GDM1 (cell line): Measurements from ENCODE around the gene PROC.

ENCODE experiments used
- DNase-seq: peaks from one replicate; lab custom pipeline; 2025; lab: John Stamatoyannopoulos, UW

Gene PROC

DNA sequence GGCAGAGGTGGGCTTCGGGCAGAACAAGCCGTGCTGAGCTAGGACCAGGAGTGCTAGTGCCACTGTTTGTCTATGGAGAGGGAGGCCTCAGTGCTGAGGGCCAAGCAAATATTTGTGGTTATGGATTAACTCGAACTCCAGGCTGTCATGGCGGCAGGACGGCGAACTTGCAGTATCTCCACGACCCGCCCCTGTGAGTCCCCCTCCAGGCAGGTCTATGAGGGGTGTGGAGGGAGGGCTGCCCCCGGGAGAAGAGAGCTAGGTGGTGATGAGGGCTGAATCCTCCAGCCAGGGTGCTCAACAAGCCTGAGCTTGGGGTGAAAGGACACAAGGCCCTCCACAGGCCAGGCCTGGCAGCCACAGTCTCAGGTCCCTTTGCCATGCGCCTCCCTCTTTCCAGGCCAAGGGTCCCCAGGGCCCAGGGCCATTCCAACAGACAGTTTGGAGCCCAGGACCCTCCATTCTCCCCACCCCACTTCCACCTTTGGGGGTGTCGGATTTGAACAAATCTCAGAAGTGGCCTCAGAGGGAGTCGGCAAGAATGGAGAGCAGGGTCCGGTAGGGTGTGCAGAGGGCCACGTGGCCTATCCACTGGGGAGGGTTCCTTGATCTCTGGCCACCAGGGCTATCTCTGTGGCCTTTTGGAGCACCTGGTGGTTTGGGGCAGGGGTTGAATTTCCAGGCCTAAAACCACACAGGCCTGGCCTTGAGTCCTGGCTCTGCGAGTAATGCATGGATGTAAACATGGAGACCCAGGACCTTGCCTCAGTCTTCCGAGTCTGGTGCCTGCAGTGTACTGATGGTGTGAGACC lies at the start of gene PROC:
TSS of gene PROC (plus strand) at position 128 of the 812 bp plus-strand sequence. CDS start 1,516 bp downstream, outside the sequence.
- DNase-seq = no peak

DNA sequence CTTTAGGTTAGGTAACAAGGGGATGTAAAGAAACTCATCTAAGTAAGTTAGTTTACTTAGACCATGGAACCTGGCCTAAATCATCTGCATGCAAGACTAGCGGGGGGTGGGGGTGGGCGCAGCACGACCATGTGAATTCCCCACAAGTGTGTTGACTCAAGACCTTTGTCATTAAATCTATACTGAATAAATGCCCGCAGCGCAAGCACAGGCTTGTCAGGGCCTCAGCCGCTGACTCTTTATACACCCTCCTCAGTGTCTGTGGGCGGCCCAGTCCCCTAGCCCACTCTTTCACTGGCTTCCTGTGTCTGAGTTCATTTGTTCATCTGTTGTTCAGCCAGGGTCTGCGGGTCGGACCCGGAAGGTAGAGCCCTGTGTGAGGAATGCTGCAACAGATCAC lies 48.2 kb upstream of the PROC start:
- no peak for DNase-seq

DNA sequence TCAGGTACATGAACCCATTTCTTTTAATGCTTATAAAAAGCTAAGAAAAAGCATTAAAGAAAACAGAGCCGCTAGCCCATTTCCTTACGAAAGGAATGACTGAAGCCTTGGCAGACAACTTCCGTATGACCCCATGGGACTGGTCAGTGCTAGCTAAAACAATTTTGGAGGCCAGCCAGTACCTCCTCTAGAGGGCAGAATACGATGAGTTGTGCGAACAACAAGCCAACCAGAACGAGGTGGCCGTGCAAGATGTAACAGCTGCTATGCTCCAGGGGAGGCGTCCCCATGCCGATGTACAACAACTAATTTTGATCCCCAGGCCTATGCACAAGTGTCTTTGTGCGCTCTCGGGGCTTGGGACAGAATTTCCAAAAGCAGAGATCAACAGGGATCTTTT lies 47.2 kb upstream of the PROC start:
- no peak for DNase-seq

DNA sequence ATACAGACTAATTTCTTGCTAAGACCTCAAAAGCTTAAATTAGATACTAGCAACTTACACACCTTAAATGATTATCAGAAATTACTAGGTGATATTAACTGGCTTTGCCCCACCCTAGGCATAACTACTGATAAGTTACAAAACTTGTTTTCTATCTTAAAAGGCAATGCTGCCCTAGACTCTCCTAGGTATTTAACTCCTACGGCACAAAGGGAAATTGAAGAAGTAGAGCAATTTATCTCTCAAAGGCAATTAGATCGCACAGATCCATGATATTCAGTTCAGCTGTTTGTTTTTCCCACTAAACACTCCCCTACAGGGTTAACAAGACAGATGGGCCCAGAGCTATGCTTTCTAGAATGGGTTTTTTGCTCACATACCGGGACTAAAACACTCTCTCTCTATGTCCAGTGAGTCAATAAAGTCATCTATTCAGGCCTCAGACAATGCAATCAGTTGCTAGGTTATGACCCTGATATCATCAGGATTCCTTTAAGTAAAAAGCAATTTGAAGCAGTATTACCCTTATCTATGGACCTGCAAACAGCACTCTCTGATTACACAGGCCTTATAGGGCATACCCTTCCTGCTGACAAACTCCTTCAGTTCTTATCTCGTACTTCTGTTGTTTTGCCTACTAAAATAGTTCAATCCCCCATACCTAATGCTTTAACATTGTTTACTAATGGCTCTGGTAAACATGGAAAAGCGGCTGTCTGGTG lies 44.7 kb upstream of the PROC start:
- no peak for DNase-seq

DNA sequence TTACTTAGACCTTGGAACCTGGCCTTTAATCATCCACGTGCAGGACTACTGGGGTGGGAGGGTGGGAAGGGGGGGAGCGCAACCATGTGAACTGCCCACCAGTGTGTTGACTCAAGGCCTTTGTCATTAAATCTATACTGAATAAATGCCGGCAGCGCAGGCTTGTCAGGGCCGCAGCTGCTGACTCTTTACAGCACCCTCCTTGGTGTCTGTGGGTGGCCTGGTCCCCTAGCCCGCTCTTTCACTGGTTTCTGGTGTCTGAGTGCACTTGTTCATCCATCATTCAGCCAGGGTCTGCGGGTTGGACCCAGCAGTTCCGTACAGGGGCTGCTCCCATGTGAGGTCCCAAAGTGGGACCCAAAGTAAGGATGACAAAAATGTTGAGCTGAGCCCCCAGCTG lies 42.0 kb upstream of the PROC start:
- no peak for DNase-seq

DNA sequence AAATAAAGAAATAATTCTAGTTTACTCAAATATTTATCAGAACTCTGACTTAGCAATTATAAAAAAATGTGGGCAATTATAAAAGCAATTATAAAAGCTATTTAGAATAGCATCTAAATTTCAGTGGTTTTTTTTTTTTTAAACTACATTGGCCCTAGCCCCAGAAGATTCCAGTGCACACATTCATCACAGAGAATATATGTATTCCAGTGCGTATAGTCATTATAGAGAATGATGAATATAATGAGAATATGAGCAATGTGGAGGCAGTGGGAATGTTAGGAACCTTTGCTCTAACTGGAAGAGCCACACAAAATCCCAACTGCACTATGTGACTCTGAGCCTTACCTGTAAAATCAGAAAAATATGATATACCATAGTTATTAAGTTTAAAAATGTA lies 41.0 kb upstream of the PROC start:
- no peak for DNase-seq

DNA sequence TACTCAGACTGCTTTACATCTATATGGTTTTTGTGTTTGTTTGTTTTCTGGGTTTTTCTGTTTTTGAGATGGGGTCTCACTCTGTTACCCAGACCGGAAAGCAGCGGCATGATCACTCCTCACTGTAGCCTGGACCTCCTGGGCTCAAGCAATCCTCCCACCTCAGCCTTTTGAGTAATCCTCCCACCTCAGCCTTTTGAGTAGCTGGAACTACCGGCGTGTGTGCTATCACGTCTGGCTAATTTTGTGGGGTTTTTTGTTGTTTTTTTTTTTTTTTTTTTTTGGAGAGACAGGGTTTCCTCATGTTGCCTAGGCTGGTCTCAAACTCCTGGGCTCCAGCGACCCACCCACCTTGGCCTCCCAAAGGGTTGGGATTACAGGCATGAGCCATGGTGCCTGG lies 39.5 kb upstream of the PROC start:
- no peak for DNase-seq

DNA sequence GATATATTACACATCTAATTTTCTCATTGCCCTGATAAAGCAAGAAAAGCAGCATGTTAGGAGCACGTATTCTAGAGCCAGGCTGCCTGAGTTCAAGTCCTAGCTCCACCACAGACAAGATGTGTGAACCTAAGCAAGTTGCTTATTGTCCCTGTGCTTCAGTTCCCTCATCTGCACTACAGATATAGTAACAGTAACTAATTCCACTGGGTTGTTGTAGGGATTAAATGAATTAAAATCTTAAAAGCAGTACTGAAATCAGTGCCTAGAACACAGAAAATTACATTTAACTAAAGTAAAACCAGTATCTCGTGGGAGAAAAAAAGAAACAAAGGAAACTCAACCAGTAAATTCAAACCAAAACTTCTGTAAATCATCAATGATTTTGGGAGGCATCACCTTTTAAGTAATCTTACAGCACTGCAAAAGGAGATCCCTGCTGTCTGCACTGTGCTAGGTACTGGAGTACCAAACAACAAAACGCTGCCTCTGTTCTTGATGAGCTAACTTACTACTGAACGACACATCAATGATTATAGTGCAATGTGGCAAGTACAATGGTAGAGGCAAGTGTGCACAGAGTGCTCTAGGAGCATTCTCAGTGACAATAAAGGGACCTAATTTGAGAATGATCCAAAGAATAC lies 38.4 kb upstream of the PROC start:
- no peak for DNase-seq

DNA sequence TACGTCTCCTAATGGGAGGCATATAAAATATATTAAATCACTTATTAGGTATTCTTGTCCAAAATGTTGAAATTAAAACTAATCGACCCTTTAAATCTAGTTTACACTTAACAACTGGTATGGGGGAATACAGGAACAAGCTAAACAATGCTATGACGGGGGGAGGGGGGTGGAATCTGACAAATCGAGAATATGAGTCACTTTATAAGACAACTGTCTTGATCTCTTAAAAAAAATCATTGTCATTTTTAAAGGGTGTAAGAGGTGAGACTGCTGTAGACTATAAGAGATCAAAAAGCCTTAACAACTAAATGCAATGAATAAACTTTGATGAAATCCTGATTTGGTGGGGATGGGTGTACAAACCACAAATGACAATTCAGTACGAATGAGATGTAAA lies 36.5 kb upstream of the PROC start:
- no peak for DNase-seq

DNA sequence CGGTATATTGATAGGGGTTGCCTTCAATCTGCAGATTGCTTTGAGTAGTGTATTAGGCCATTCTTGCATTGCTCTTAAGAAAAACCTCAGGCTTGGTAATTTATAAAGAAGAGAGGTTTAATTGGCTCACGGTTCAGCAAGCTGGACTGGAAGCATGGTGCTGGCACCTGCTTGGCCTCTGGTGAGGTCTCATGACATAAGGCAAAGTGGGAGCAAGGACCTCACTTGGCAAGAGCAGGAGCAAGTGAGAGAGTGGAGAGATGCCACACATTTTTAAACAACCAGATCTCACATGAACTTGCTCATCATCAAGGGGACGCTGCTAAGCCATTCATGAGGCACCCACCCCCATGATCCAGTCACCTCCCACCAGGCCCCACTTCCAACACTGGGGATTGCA lies 35.4 kb upstream of the PROC start:
- no peak for DNase-seq

DNA sequence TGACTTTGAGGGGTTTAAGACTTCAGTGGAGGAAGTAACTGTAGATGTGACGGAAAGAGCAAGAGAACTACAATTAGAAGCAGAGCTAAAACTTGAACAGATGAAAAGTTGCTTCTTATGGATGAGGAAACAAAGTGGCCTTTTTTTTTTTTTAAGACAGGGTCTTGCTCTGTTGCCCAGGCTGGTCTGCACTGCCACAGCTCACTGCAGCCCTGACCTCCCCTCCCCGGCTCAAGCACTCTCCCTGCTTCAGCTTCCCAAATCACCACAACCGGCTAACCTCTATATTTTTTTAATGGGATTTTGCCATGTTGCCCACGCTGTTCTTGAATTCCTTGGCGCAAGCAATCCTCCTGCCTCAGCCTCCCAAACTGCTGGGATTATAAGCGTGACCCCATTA lies 33.7 kb upstream of the PROC start:
- DNase-seq = no peak

DNA sequence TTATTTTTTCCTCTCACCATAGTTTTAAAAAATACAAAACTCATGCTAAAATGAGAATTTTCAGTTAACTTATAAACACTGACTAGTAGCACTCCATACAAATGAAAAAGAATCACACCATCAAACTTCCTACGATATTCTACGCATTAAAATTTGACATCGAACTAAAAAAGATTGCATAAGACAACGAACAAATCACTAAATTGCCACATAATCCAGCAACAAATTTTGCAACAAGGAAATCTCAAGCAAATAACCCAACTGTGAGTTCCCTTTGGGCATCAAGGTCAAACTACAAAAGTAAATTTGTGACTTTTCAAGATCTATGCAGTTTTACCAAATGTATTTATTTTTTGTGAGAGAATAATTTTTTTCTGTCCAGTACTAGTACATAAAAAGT lies 32.0 kb upstream of the PROC start:
- no peak for DNase-seq

DNA sequence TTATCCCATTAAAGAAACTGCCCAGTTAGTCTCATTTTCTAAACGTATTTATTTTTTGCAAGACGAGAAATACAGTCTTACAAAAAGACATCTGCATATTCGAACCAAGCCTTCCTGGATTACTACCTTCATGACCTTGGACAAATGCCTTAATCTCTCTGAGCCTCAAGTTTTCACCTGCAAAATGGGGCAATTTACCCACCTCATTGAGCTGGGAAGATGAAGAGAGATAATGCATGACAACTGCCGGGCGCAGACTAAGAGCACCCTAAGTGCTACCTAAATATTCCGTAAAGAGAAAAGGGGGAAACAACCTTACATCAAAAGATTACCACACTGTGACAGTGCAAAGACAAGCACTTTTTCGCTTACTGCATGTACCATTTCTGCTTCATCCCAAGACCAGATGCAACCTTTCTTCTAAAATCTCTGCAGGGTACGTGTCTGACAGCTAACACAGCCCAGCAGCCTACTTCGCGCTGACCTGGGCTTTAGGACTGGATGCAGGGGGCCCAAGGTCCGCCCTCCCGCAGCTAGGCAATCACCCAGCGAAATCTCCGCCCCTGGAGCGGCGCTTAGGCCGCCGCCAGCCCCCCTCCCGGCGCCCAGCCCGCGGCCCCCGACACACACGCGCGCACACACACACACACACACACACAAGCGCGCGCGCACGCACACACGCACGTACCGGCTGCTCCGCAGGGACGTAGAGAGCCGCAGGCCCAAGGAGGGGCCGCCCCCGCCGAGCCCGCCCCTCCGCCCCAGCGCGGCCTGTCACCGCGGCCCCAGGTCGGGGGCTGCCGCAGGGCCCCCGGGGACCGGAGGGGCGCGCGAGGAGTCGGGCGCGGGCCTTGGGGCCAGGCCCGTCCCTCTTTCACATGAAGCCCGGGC lies 31.2 kb upstream of the PROC start:
- peak; percentile 89 for DNase-seq

DNA sequence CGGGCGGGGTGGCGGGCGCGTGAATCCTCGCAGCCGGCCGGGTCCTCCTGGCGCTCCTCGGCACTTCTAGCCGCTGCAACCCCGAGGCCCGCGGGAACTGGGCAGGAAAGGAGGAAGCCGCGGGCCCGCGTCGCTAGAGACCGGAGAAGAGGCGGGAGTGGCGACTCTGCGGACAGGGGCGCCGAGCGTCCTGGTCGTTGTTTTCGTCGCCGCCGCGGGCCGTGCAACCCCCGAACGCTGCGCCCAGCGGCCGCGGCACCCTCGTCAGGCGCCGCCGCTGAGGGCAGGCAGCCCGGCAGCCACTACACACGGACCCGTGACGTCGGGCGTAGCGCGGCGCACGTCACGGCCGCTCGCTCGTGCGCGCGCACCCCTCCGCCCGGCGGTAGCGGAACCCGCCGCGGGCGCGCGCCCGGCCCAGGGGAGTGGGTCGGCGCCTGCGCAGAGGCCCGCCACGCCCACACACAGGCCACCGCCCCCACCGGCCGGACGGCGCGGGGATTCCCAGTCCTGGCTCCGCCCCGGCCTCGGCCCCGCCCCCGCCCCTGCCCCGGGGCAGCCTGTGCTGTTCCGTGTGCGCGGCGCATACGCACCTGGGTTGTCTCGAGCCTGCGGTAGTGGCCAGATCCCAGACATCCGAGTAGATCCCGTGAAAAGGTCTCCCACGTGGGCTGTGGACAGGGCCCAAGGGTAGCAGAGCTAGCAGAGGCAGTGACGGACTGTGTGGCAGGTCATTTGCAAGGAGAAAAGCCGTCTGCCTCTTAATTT lies 30.4 kb upstream of the PROC start, which contains the start of gene MAP3K2:
TSS of gene MAP3K2 (minus strand) at position 321 of the 768 bp plus-strand sequence. CDS start 44,846 bp downstream, outside the sequence.
- DNase-seq = peak; percentile 96

DNA sequence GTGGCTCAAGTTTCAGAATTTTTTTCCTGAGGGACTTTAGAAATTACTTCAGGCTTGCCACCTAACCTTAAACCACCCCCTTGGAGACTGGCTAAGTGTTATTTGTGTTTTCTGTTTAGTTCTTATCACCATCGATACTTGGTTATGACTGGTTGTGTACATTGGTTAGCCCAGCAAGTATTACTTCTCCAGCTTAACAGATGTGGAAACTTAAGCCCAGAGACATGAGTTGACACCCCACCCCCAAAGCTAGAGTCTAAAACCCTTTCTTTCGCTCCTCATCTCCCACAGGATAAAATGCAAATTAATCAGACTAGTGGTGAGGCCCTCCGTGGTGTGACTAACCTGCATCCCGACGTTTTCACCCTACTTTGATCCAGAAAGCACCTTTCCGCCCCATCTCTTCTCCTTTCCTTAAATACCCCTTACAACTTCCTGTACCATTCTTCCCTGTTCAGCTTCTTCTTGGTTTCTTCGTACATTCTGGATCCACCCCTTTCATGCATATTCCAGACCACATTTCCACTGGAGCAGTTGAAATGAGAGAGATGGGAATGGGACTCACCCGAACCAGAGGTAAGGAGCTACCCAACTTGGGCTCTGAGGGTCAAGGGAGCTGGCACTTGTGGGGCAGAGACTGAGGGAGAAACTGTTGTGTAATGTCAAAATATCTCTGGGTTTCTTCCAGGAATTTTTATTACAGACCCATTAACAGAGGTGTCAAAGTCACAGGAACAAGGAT lies 29.6 kb upstream of the PROC start:
- no peak for DNase-seq

DNA sequence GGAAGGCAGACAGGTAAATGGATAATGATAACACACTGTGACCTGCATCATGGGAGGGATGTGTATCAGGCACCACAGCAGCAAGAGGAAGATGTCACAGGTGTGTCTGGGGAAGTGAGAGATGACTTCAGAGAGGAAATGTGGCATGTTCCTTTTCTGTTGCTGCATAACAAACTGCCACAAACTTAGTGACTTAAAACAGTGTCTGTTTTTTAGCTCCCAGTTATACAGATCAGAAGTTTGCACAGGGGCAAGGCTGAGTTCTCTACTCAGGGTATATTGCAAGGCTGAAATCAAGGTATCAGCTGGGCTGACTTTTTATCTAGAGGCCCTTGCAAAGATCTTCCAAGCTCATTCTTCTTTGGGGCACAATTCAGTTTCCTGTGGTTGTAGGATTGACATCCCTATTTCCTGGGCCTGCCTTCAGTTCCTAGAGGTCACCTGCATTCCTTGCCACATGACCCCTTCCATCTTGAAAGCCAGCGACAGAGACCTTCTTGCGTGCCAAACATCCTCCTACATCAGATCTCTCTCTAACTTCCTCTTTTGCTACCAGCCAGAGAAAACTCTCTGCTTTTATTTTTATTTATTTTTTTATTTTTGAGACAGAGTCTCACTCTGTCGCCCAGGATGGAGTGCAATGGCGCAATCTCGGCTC lies 28.3 kb upstream of the PROC start:
- peak; percentile 6 for DNase-seq

DNA sequence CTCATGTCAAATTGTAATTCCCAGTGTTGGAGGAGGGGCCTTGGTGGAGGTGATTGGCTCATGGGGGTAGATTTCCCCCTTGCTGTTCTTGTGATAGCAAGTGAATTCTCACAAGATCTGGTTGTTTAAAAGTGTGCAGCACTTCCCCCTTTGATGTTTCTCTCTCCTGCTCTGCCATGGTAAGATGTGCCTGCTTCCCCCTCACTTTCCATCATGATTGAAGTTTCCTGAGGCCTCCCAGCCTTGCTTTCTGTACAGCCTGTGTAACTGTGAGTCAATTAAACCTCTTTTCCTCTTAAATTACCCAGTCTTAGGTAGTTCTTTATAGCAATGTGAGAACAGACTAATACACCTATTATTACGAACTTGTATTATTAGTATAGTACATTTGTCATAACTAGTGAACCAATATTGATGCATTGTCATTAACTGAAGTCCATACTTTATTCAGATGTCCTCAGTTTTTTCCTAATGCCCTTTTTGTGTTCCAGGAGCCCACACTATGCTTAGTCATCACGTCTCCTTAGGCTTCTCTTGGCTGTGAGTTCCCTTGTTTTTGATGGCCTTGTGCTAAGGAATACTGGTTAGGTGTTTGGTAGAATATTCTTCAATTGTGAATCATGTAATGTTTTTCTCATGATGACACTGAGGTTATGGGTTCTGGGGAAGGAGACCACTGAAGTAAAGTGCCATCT lies 25.9 kb upstream of the PROC start:
- peak; percentile 36 for DNase-seq

DNA sequence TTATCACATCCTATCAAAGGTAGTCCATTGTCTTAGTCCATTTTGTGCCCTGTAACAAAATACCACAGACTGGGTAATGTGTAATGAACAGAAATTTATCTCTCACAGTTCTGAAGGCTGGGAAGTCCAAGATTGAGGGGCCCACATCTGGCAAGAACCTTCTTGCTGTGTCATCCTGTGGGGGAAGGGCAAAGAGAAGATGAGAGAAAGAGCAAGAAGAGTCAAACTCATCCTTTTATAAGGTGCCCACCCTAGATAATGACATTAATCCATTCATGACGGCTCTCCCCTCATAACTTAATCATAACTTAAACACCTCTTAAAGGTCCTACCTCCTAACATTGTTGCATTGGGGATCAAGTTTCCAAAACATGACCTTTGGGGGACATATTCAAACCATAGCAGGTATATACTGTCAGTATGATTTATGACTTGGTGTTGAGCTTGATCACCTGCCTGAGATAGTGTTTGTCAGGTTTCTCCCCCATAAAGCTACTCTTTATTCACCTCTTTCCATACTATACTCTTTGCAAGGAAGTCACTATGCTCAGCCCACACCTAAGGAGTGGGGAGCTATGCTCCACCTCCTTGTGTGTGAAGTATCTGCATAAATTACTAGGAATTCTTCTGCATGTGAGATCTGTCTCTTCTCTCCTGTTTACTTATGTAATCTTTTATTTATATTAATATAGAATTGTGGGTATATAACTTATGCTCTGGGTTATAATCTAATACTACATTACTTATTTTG lies 25.2 kb upstream of the PROC start:
- no peak for DNase-seq
